Measurements from ENCODE around the gene TPSG1.

- TF ChIP-seq, protein P1, sequence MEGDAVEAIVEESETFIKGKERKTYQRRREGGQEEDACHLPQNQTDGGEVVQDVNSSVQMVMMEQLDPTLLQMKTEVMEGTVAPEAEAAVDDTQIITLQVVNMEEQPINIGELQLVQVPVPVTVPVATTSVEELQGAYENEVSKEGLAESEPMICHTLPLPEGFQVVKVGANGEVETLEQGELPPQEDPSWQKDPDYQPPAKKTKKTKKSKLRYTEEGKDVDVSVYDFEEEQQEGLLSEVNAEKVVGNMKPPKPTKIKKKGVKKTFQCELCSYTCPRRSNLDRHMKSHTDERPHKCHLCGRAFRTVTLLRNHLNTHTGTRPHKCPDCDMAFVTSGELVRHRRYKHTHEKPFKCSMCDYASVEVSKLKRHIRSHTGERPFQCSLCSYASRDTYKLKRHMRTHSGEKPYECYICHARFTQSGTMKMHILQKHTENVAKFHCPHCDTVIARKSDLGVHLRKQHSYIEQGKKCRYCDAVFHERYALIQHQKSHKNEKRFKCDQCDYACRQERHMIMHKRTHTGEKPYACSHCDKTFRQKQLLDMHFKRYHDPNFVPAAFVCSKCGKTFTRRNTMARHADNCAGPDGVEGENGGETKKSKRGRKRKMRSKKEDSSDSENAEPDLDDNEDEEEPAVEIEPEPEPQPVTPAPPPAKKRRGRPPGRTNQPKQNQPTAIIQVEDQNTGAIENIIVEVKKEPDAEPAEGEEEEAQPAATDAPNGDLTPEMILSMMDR (IDR thresholded peaks at IDR 0.05): no peak
- no peak for TF ChIP-seq POLR2A (IDR thresholded peaks at IDR 0.05)
Observed at GRCh38 chr16:1211451-1212268, 13.4 kb downstream of the TPSG1 start.
